K562 (cell line): Measurements from ENCODE around the gene ZBP1. TPM values are rescaled to one million over a fixed set of nuclear protein-coding genes. Genes with fewer than 3 reads are reported as not detected.

Experiments used
- ATAC-seq: fragments of 200-7000 bp; cut with Tn5 transposase; 3 replicates; pipeline ENCODE4 v1.9.1; 2020; ENCODE audit warnings: moderate library complexity
- BruUV-seq: library from RNA; stranded (reverse); fragments of 400-500 nt; replicated peaks from 2 replicates; lab custom pipeline; 2021; lab: Mats Ljungman, UMichigan
- CTCF ChIA-PET: fragments of 300-600 bp; formaldehyde crosslinking; extraction: SDS; loops from one replicate; lab custom pipeline; 2021; ENCODE audit warnings: low intra/inter-chr PET ratio; lab: Yijun Ruan, JAX
- POLR2A ChIA-PET: fragments of 300-600, 350-650 bp; sonication (Branson Sonifier 250); formaldehyde crosslinking; extraction: SDS; loops from one replicate; lab custom pipeline; 2021; ENCODE audit warnings: antibody characterized with exemption, inconsistent platforms; lab: Yijun Ruan, JAX
- DNase-seq, 4 experiments: peaks; one replicate each; pipeline versions ENCODE4 v3.0.0 to v3.0.0-alpha.2; 2011 to 2018; ENCODE audit warnings: low spot score in 3 of 4, mixed read lengths in 3 of 4; ENCODE audit errors: extremely low read depth in 1 of 4
- FAIRE-seq: peaks from 2 replicates; lab custom pipeline; 2011; peaks lifted over from hg19 to GRCh38; lab: Jason Lieb, UNC
- H2AFZ ChIP-seq: 2 replicates; pipeline ENCODE4 v1.6.0; 2011; ENCODE audit warnings: low read depth, low read length, control low read depth, inconsistent platforms
- H3K27ac ChIP-seq: fragments of 200-600 bp; 3 replicates; pipeline ENCODE4 v1.8.0; 2011; ENCODE audit warnings: low read depth, mild to moderate bottlenecking, control low read depth, inconsistent platforms, low read length, moderate library complexity, mixed read lengths; ENCODE audit errors: extremely low read depth
- H3K27me3 ChIP-seq, 2 experiments: fragments of 300-600 bp in 1 of 2; 2 replicates in 1 of 2; 3 replicates in 1 of 2; pipeline versions ENCODE4 v1.6.0 to v1.8.0; 2011; ENCODE audit warnings: inconsistent platforms in 2 of 2, low read length in 2 of 2, mild to moderate bottlenecking in 1 of 2, mixed read lengths in 1 of 2, moderate library complexity in 1 of 2; ENCODE audit not compliant: control insufficient read depth in 2 of 2, insufficient read depth in 2 of 2
- H3K36me3 ChIP-seq: fragments of 300-600 bp; 3 replicates; pipeline ENCODE4 v1.8.0; 2011; ENCODE audit warnings: mild to moderate bottlenecking, low read length, inconsistent platforms; ENCODE audit not compliant: control insufficient read depth, insufficient read depth
- H3K4me1 ChIP-seq, 2 experiments: fragments of 200-600 bp in 1 of 2; replicated peaks in 1 of 2; 2 replicates in 1 of 2; 3 replicates in 1 of 2; pipeline versions ENCODE4 v1.5.1 to v1.8.0; 2011; ENCODE audit warnings: inconsistent platforms in 2 of 2, low read length in 2 of 2, mild to moderate bottlenecking in 1 of 2, mixed read lengths in 1 of 2, moderate library complexity in 1 of 2; ENCODE audit not compliant: control insufficient read depth in 2 of 2, insufficient read depth in 2 of 2
- H3K4me2 ChIP-seq: 2 replicates; pipeline ENCODE4 v1.6.1; 2011; ENCODE audit warnings: low read length, control low read depth, inconsistent platforms, mixed read lengths; ENCODE audit not compliant: insufficient read depth
- H3K4me3 ChIP-seq: fragments of 200-600 bp; sonication (generic), shearing (Covaris generic); 2 replicates; pipeline ENCODE4 v1.5.1; 2016; ENCODE audit warnings: control low read depth, inconsistent platforms
- H3K79me2 ChIP-seq: fragments of 200-600 bp; 3 replicates; pipeline ENCODE4 v1.8.0; 2011; ENCODE audit warnings: low read length, inconsistent platforms; ENCODE audit not compliant: control insufficient read depth, insufficient read depth
- H3K9ac ChIP-seq, 2 experiments: 2 replicates each; pipeline versions ENCODE4 v1.6.0 to v1.6.1; 2011; ENCODE audit warnings: low read depth in 2 of 2, low read length in 2 of 2, control low read depth in 1 of 2, inconsistent platforms in 1 of 2, mild to moderate bottlenecking in 1 of 2, mixed read lengths in 1 of 2; ENCODE audit not compliant: insufficient read depth in 1 of 2
- H3K9me1 ChIP-seq: one replicate; pipeline ENCODE4 v1.6.0; 2011; ENCODE audit warnings: inconsistent platforms, mild to moderate bottlenecking, low read length, moderate library complexity; ENCODE audit not compliant: control insufficient read depth, insufficient read depth
- H3K9me3 ChIP-seq: replicated peaks from 2 replicates; pipeline ENCODE4 v1.5.1; 2011; ENCODE audit warnings: low read depth, low read length, inconsistent platforms; ENCODE audit not compliant: control insufficient read depth, insufficient read depth
- H4K20me1 ChIP-seq: replicated peaks from 2 replicates; pipeline ENCODE4 v1.6.1; 2011; ENCODE audit warnings: low read length, inconsistent platforms, mixed read lengths; ENCODE audit not compliant: control insufficient read depth, insufficient read depth
- RBM25 ChIP-seq: fragments of 200-400 bp; formaldehyde crosslinking; IDR thresholded peaks from 2 replicates; pipeline ENCODE4 v1.6.1; 2018; ENCODE audit warnings: low read length, low read depth, moderate library complexity; ENCODE audit not compliant: severe bottlenecking
- ZBTB11 ChIP-seq, 3 experiments: fragments of 200-800 bp in 1 of 3; fragments of 250-450 bp in 1 of 3; fragments of 450-650 bp in 1 of 3; sonication (Bioruptor Pico) in 1 of 3; sonication (Bioruptor generic) in 1 of 3; formaldehyde crosslinking in 1 of 3; IDR thresholded peaks; 2 replicates each; pipeline versions ENCODE4 v1.6.1 to v1.8.0; 2016 to 2022; ENCODE audit warnings: mild to moderate bottlenecking in 2 of 3, missing genetic modification characterization in 2 of 3, missing compliant biosample characterization in 1 of 3, moderate library complexity in 1 of 3
- WGBS: fragments of 100-300 bp; shearing (Covaris generic); methylation state at CpG from one replicate; pipeline ENCODE4 v1.1.6; 2016; ENCODE audit warnings: low coverage, mixed read lengths; ENCODE audit not compliant: insufficient coverage; ENCODE audit errors: missing lambda C conversion rate; 5-methylcytosine and 5-hydroxymethylcytosine counted together
- in situ Hi-C: fragments of 300-500 bp; cut with MboI; formaldehyde crosslinking; loops from 4 replicates; pipeline ENCODE4 v1.15.0; 2018; ENCODE audit warnings: inconsistent platforms, mixed read lengths
- intact Hi-C: fragments of 100-400 bp; cut with micrococcal nuclease; formaldehyde crosslinking; loops from 2 replicates; pipeline ENCODE4 v1.14.2; 2022
- polyA plus RNA-seq, 8 experiments: library from polyadenylated mRNA; depleted of rRNA in 4 of 8; stranded (reverse) in 5 of 8; unstranded in 3 of 8; fragments of >200 nt; fragmentation: Nextera tagmentation in 2 of 8; fragmentation: Illumina TruSeq in 1 of 8; extraction: Ambion mirVana in 2 of 8; extraction: Trizol in 1 of 8; gene quantifications; 2 replicates each; pipeline versions ENCODE4 v1.2.1 to v1.2.3, GENCODE V29; 2011 to 2014; ENCODE audit warnings: inconsistent platforms in 1 of 8, missing spikeins in 1 of 8
- total RNA-seq, 7 experiments: library from RNA; depleted of rRNA in 6 of 7; stranded (reverse); fragments of >200 nt in 6 of 7; fragmentation: Illumina TruSeq in 2 of 7; extraction: Trizol in 2 of 7; gene quantifications; 2 replicates each; pipeline versions ENCODE4 v1.2.1 to v1.2.3, GENCODE V29; 2011 to 2021; ENCODE audit warnings: low replicate concordance in 1 of 7

The ZBP1 gene
- total and polyA plus RNA-seq, 9 of the 15 experiments (the other 6 are each of a cell fraction or from before 2014, with no cell fraction given), result not detected

- no peaks in the 10 kb centered on the region for H3K9me1 ChIP-seq
- TF ChIP-seq ZBTB11 (CRISPR knock-in tag; IDR thresholded peaks at IDR 0.05) (0 out of 6 replicates have a peak, but pooled peaks of 1 of the 3 experiments have one; percentile 18), RBM25 (no peak)
- POLR2A ChIA-PET, result no interaction called here
- in situ Hi-C loops (no loop called here), intact Hi-C loops (no loop called here)
- H3K9ac ChIP-seq, result no peak overlapping the region
- no peak overlapping the region for H3K27ac ChIP-seq
- 60% methylated on average over 12 of the region's 12 CpGs for WGBS
- H3K4me3 ChIP-seq, result no peak overlapping the region
- no peaks in the 10 kb centered on the region for H3K79me2 ChIP-seq
- BruUV-seq, result no TSS peak
- peaks cover 28 to 29% of the 10 kb centered on the region in 2 experiments for H3K4me1 ChIP-seq
- no peaks in the 10 kb centered on the region for H3K36me3 ChIP-seq
- no peak overlapping the region for H2AFZ ChIP-seq
- no peaks in the 10 kb centered on the region for H3K9me3 ChIP-seq
- no peak for FAIRE-seq
- H4K20me1 ChIP-seq, result no peaks in the 10 kb centered on the region
- H3K4me2 ChIP-seq, result no peak overlapping the region
- no peak for DNase-seq
- ATAC-seq, result no peak
- H3K27me3 ChIP-seq, result 0 out of 5 replicates have a peak, but pooled peaks cover 0 to 7% of the 10 kb centered on the region in 2 experiments
- CTCF ChIA-PET, result no interaction called here
These were observed 56.7 kb downstream of the ZBP1 start for GRCh38 chr20:57563522-57563921.
